Neuronal stem cell (in vitro differentiated cells): Measurements from ENCODE around the gene ZP1.

Experiments used
- DNase-seq: peaks from one replicate; pipeline ENCODE4 v3.0.0-alpha.2; 2013; ENCODE audit warnings: low spot score
- H2AFZ ChIP-seq: one replicate; pipeline ENCODE4 v1.6.1; 2013; ENCODE audit warnings: mild to moderate bottlenecking, low read length, inconsistent platforms
- H2AK5ac ChIP-seq: 2 replicates; pipeline ENCODE4 v1.6.1; 2013; ENCODE audit warnings: low read depth, mild to moderate bottlenecking, inconsistent platforms, low read length, moderate library complexity, mixed read lengths
- H2BK120ac ChIP-seq: 2 replicates; pipeline ENCODE4 v1.6.1; 2013; ENCODE audit warnings: low read depth, mild to moderate bottlenecking, inconsistent platforms, low read length, moderate library complexity, mixed read lengths
- H2BK12ac ChIP-seq: one replicate; pipeline ENCODE4 v1.6.1; 2013; ENCODE audit warnings: low read length, inconsistent platforms
- H2BK15ac ChIP-seq: 2 replicates; pipeline ENCODE4 v1.6.1; 2013; ENCODE audit warnings: mild to moderate bottlenecking, low read length, inconsistent platforms, mixed read lengths
- H2BK5ac ChIP-seq: one replicate; pipeline ENCODE4 v1.6.1; 2013; ENCODE audit warnings: inconsistent platforms, mild to moderate bottlenecking, low read length, moderate library complexity
- H3K14ac ChIP-seq: one replicate; pipeline ENCODE4 v1.6.1; 2013; ENCODE audit warnings: low read length, inconsistent platforms
- H3K18ac ChIP-seq: 2 replicates; pipeline ENCODE4 v1.6.1; 2013; ENCODE audit warnings: low read length, inconsistent platforms
- H3K23ac ChIP-seq: 2 replicates; pipeline ENCODE4 v1.6.1; 2013; ENCODE audit warnings: low read depth, mild to moderate bottlenecking, mixed read lengths, low read length, inconsistent platforms; ENCODE audit not compliant: poor library complexity
- H3K27ac ChIP-seq: replicated peaks from 3 replicates; pipeline ENCODE4 v1.5.1; 2013; ENCODE audit warnings: low read length, inconsistent platforms
- H3K27me3 ChIP-seq, 3 experiments: 2 replicates each; pipeline ENCODE4 v1.6.1; 2013; ENCODE audit warnings: low read length in 3 of 3, mild to moderate bottlenecking in 2 of 3, inconsistent platforms in 1 of 3, low read depth in 1 of 3, mixed read lengths in 1 of 3, moderate library complexity in 1 of 3; ENCODE audit not compliant: control insufficient read depth in 3 of 3, insufficient read depth in 3 of 3
- H3K36me3 ChIP-seq, 2 donors: replicated peaks in 1 of 2; 2 replicates each; pipeline ENCODE4 v1.6.1; 2013; ENCODE audit warnings: low read length in 2 of 2; ENCODE audit not compliant: control insufficient read depth in 2 of 2, insufficient read depth in 2 of 2
- H3K4ac ChIP-seq: 2 replicates; pipeline ENCODE4 v1.6.1; 2013; ENCODE audit warnings: inconsistent platforms, mild to moderate bottlenecking, low read length, moderate library complexity
- H3K4me1 ChIP-seq, 2 donors: 1 replicate in 1 of 2; 2 replicates in 1 of 2; pipeline ENCODE4 v1.6.1; 2013; ENCODE audit warnings: low read length in 2 of 2, low read depth in 1 of 2; ENCODE audit not compliant: control insufficient read depth in 2 of 2, insufficient read depth in 1 of 2
- H3K4me2 ChIP-seq: one replicate; pipeline ENCODE4 v1.6.1; 2013; ENCODE audit warnings: mild to moderate bottlenecking, low read length, inconsistent platforms; ENCODE audit not compliant: insufficient read depth, poor library complexity, severe bottlenecking
- H3K4me3 ChIP-seq, 2 donors: 2 replicates each; pipeline ENCODE4 v1.5.1; 2013; ENCODE audit warnings: low read length in 2 of 2, mild to moderate bottlenecking in 2 of 2, inconsistent platforms in 1 of 2, moderate library complexity in 1 of 2
- H3K79me1 ChIP-seq: one replicate; pipeline ENCODE4 v1.6.1; 2013; ENCODE audit warnings: low read depth, mild to moderate bottlenecking, inconsistent platforms, low read length, moderate library complexity
- H3K9ac ChIP-seq: one replicate; pipeline ENCODE4 v1.6.1; 2013; ENCODE audit warnings: mild to moderate bottlenecking, low read depth, low read length, inconsistent platforms; ENCODE audit not compliant: poor library complexity
- H3K9me3 ChIP-seq, 2 donors: replicated peaks in 1 of 2; 2 replicates each; pipeline versions ENCODE3 to v1.6.1; 2013; ENCODE audit warnings: low read length in 2 of 2, mild to moderate bottlenecking in 2 of 2, inconsistent platforms in 1 of 2, low read depth in 1 of 2, mixed read lengths in 1 of 2, moderate library complexity in 1 of 2; ENCODE audit not compliant: control insufficient read depth in 2 of 2, insufficient read depth in 1 of 2
- H4K8ac ChIP-seq: one replicate; pipeline ENCODE4 v1.6.1; 2013; ENCODE audit warnings: low read depth, mild to moderate bottlenecking, inconsistent platforms, low read length, moderate library complexity
- H4K91ac ChIP-seq: one replicate; pipeline ENCODE4 v1.6.1; 2013; ENCODE audit warnings: low read length, low read depth, mild to moderate bottlenecking, inconsistent platforms; ENCODE audit not compliant: poor library complexity
- WGBS, 2 donors: extraction: QIAGEN DNeasy Blood & Tissue Kit; methylation state at CpG; one replicate each; pipeline ENCODE4 v1.1.7; 2013; ENCODE audit warnings: missing lambda C conversion rate in 2 of 2, mixed read lengths in 1 of 2; ENCODE audit not compliant: insufficient read length in 2 of 2, insufficient replicate concordance in 1 of 2; ENCODE audit errors: extremely low coverage in 2 of 2; 5-methylcytosine and 5-hydroxymethylcytosine counted together

Gene ZP1

GRCh38 chr11:60854847-60855725 is 12.3 kb upstream of the ZP1 start:
- Histone ChIP-seq H3K36me3 (peaks cover 11 to 17% of the 10 kb centered on the region in 2 donors), H2BK15ac (no peak overlapping the region), H3K27ac (no peak overlapping the region), H3K4me2 (no peak overlapping the region), H3K14ac (no peak overlapping the region), H2BK12ac (no peak overlapping the region), H2BK120ac (no peak overlapping the region), H3K79me1 (no peaks in the 10 kb centered on the region), H2BK5ac (no peak overlapping the region), H4K91ac (no peak overlapping the region), H3K9ac (no peak overlapping the region), H3K23ac (no peak overlapping the region), H4K8ac (no peak overlapping the region), H2AK5ac (no peak overlapping the region), H3K4me1 (no peaks in the 10 kb centered on the region), H3K9me3 (no peaks in the 10 kb centered on the region), H3K4me3 (no peak overlapping the region), H3K4ac (no peak overlapping the region), H3K27me3 (no peaks in the 10 kb centered on the region), H3K18ac (no peak overlapping the region), H2AFZ (no peak overlapping the region)
- no peak for DNase-seq
- WGBS, 2 donors, result no CpG with 5 or more reads among the region's 8 CpGs

GRCh38 chr11:60855726-60856633 is 11.4 kb upstream of the ZP1 start, which contains the start of gene PTGDR2:
Gene PTGDR2, minus strand, starts transcription at chr11:60855950. Its CDS starts 2,228 bp downstream, at chr11:60853722.
- Histone ChIP-seq H4K8ac (no peak within 1 kb of the TSS), H3K4me3 (no peak within 1 kb of the TSS), H3K18ac (no peak within 1 kb of the TSS), H2AFZ (no peak within 1 kb of the TSS), H3K23ac (no peak within 1 kb of the TSS), H2BK120ac (no peak within 1 kb of the TSS), H3K27me3 (no peaks in the 10 kb centered on the region), H2AK5ac (no peak within 1 kb of the TSS), H4K91ac (no peak within 1 kb of the TSS), H3K4me1 (peaks cover 0 to 3% of the 10 kb centered on the region in 2 donors), H3K36me3 (peaks cover 4 to 8% of the 10 kb centered on the region in 2 donors), H2BK12ac (no peak within 1 kb of the TSS), H2BK15ac (no peak within 1 kb of the TSS), H3K4me2 (no peak within 1 kb of the TSS), H3K9ac (no peak within 1 kb of the TSS), H3K14ac (no peak within 1 kb of the TSS), H3K4ac (no peak within 1 kb of the TSS), H2BK5ac (no peak within 1 kb of the TSS), H3K27ac (no peak within 1 kb of the TSS), H3K79me1 (no peaks in the 10 kb centered on the region), H3K9me3 (no peaks in the 10 kb centered on the region)
- no peak for DNase-seq
- no CpG with 5 or more reads among the region's 14 CpGs for WGBS, 2 donors

DNA sequence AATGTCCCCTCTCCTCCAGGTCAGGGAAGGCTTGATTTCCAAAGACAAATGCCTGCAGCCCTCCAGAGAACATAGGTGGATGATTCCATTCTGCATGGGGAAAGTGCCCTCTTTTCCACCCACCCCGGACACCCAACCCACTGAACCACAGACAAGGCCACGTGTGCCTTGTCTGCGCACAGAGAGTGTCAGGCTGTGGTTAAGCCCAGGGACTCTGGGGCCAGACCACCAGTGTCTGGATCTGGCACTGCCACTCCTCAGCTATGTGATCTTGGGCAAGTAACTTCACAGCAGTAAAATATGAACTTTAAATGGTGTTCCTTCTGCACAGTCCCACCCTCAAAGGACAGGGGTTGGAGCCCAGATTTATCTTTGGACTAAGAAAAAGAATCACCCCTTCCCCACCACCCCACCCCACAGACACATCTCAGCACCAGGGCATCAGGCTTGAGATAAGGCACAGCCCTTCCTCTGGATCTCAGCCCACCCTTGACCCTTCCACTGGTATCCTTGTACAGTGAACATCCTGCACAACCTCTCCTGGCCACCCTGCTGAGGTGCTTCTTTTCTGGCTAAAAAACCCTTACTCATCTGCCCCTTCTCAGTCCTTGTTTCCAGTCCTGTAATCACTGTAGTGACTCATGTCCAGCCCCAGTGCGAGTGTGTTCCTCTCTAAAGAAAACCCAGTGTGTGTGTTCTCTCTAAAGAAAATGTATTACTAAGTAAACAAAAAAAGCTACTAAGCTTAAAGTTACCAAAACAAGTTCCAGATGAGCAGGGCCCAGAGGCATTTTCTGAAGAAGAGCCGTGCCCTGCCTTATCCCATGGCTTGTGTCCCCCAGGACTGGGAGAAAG is 9.7 kb upstream of the ZP1 start:
- Histone ChIP-seq H3K4me1 (peaks cover 0 to 4% of the 10 kb centered on the region in 2 donors), H3K27me3 (no peaks in the 10 kb centered on the region), H3K27ac (no peak overlapping the region), H2AFZ (no peak overlapping the region), H2BK5ac (no peak overlapping the region), H3K9ac (no peak overlapping the region), H3K79me1 (no peaks in the 10 kb centered on the region), H3K4me3 (no peak overlapping the region), H4K8ac (no peak overlapping the region), H3K9me3 (no peaks in the 10 kb centered on the region), H2AK5ac (no peak overlapping the region), H3K14ac (peak overlapping the region; percentile 32), H2BK120ac (no peak overlapping the region), H3K4me2 (no peak overlapping the region), H2BK12ac (no peak overlapping the region), H2BK15ac (no peak overlapping the region), H3K23ac (no peak overlapping the region), H3K4ac (no peak overlapping the region), H3K36me3 (no peaks in the 10 kb centered on the region), H4K91ac (no peak overlapping the region), H3K18ac (no peak overlapping the region)
- WGBS, 2 donors, result no CpG with 5 or more reads among the region's 5 CpGs
- no peak for DNase-seq
